Measurements from ENCODE around the gene MAVS. TPM values are rescaled to one million over a fixed set of nuclear protein-coding genes. Genes with fewer than 3 reads are reported as not detected.
"Not testable (repeated sequence)": the region's sequence is repeated elsewhere in the genome, so short reads cannot be mapped to it uniquely, and the experiment has no call there.

MAVS gene
- total RNA-seq, 1 donor from 2014 or later, result 35.2 TPM

DNA sequence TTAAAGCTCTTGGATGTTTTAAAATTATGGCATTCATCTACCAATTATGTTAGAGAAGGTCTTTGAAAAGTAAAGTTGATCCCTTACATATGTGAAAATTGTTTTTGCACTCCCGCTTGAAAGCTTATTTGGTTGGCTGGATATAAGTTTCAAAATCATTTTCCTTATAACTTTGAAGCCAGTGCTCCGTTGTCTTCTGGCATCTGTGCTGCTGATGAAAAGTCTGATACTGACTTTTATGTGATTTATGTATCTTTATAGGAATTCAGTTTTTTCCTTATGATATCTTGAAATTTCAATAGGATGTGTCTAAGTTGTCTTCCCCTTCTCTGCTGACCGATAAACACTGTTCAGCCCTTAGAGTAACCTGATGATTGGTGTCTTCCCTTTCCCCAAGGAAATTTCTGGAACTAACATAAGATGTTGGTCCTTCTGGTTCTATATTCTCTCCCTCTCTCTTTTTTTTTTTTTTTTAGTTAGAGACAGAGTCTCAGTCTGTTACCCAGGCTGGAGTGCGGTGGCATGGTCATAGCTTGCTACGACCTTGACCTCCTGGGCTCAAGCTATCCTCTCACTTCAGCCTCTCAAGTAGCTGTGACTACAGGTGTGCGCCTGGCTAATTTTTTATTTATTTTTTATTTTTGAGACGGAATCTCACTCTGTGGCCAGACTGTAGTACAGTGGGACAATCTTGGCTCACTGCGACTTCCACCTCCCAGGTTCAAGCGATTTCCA is 55.2 kb downstream of the MAVS start:
- no peak for DNase-seq (ENCODE audit: low spot score in 2 of 2)
- TF ChIP-seq, protein P1, sequence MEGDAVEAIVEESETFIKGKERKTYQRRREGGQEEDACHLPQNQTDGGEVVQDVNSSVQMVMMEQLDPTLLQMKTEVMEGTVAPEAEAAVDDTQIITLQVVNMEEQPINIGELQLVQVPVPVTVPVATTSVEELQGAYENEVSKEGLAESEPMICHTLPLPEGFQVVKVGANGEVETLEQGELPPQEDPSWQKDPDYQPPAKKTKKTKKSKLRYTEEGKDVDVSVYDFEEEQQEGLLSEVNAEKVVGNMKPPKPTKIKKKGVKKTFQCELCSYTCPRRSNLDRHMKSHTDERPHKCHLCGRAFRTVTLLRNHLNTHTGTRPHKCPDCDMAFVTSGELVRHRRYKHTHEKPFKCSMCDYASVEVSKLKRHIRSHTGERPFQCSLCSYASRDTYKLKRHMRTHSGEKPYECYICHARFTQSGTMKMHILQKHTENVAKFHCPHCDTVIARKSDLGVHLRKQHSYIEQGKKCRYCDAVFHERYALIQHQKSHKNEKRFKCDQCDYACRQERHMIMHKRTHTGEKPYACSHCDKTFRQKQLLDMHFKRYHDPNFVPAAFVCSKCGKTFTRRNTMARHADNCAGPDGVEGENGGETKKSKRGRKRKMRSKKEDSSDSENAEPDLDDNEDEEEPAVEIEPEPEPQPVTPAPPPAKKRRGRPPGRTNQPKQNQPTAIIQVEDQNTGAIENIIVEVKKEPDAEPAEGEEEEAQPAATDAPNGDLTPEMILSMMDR (IDR thresholded peaks at IDR 0.05), result no peak
- Histone ChIP-seq H3K4me1 (peaks cover 13 to 62% of the 10 kb centered on the region in 2 donors), H3K27ac (peak overlapping the region; percentile 37 to 59), H3K9me3 (no peaks in the 10 kb centered on the region), H3K36me3 (no peaks in the 10 kb centered on the region), H3K4me3 (peak overlapping the region; percentile 23 to 36), H3K27me3 (no peaks in the 10 kb centered on the region)
- intact Hi-C loops (cut with DNase I), result no loop called here

DNA sequence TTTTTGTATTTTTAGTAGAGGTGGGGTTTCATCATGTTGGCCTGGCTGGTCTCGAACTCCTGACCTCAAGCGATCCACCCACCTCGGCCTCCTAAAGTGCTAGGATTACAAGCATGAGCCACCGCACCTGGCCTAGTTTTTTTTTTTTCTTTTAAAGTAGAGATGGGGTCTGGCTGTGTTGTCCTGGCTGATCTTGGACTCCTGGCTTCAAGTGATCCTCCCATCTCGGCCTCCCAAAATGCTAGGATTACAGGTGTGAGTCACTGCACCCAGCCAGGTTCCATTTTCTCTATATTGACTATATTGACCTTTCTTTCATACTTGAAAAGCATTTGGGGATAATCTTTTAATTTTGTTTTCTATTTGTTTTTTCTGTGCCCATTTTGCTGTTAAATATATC is 55.8 kb downstream of the MAVS start:
- TF ChIP-seq, protein P1 (IDR thresholded peaks at IDR 0.05), result no peak
- Histone ChIP-seq H3K4me1 (peaks cover 14 to 60% of the 10 kb centered on the region in 2 donors), H3K27me3 (no peaks in the 10 kb centered on the region), H3K36me3 (no peaks in the 10 kb centered on the region), H3K9me3 (no peaks in the 10 kb centered on the region), H3K4me3 (peak overlapping the region in 1 of 2 donors; percentile 36), H3K27ac (peak overlapping the region; percentile 37 to 59)
- intact Hi-C loops (cut with DNase I), result no loop called here
- no peak for DNase-seq (ENCODE audit: low spot score in 2 of 2)

DNA sequence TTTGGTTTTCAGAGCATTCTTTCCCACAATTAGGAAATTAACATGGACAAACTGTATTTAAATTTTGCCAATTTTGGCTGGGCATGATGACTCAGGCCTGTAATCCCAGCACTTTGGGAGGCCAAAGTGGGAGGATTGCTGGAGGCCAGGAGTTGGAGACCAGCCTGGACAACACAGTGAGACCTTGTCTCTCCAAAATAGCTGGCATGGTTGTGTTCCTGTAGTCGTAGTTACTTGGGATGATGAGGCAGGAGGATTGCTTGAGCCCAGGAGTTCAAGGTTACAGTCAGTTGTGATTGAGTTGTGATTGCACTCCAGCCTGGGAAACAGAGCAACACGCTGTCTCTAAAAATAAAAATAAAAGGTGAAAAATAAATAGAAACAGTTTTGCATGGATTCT is 57.6 kb downstream of the MAVS start:
- intact Hi-C loops (cut with DNase I), result no loop called here
- TF ChIP-seq, protein P1 (IDR thresholded peaks at IDR 0.05), result no peak
- H3K9me3 ChIP-seq, result no peaks in the 10 kb centered on the region
- peak overlapping the region; percentile 30 to 52 for H3K27ac ChIP-seq
- H3K27me3 ChIP-seq, result no peaks in the 10 kb centered on the region
- no peak overlapping the region for H3K4me3 ChIP-seq
- no peak for DNase-seq (ENCODE audit: low spot score in 2 of 2)
- H3K36me3 ChIP-seq, result peaks cover 4 to 8% of the 10 kb centered on the region in 2 donors
- H3K4me1 ChIP-seq, result peaks cover 13 to 67% of the 10 kb centered on the region in 2 donors

DNA sequence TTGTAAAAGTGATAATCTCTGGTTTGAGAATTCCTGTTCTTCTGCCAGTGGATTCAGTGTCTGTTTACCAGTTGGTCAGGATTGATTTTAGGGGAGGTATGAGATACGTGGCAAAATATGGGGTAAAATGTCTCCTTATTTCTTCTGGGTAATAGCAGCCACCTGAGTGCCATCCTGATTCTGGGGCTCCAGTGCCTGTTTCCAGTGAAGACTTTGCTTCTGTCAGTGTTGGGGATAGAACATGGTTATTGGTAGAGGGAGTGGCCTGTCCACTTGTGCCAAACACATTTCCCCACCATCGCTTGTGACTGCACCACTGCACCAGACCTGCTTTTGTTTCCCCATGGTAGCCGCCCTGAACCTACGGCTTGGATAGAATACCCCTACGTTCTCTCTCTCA is 58.2 kb downstream of the MAVS start:
- H3K27ac ChIP-seq, result peak overlapping the region in 1 of 2 donors; percentile 32
- intact Hi-C loops (cut with DNase I), result no loop called here
- no peak overlapping the region for H3K4me3 ChIP-seq
- H3K27me3 ChIP-seq, result no peaks in the 10 kb centered on the region
- TF ChIP-seq, protein P1 (IDR thresholded peaks at IDR 0.05), result no peak
- no peaks in the 10 kb centered on the region for H3K9me3 ChIP-seq
- no peak for DNase-seq (ENCODE audit: low spot score in 2 of 2)
- peaks cover 13 to 60% of the 10 kb centered on the region in 2 donors for H3K4me1 ChIP-seq
- peaks cover 10 to 14% of the 10 kb centered on the region in 2 donors for H3K36me3 ChIP-seq

DNA sequence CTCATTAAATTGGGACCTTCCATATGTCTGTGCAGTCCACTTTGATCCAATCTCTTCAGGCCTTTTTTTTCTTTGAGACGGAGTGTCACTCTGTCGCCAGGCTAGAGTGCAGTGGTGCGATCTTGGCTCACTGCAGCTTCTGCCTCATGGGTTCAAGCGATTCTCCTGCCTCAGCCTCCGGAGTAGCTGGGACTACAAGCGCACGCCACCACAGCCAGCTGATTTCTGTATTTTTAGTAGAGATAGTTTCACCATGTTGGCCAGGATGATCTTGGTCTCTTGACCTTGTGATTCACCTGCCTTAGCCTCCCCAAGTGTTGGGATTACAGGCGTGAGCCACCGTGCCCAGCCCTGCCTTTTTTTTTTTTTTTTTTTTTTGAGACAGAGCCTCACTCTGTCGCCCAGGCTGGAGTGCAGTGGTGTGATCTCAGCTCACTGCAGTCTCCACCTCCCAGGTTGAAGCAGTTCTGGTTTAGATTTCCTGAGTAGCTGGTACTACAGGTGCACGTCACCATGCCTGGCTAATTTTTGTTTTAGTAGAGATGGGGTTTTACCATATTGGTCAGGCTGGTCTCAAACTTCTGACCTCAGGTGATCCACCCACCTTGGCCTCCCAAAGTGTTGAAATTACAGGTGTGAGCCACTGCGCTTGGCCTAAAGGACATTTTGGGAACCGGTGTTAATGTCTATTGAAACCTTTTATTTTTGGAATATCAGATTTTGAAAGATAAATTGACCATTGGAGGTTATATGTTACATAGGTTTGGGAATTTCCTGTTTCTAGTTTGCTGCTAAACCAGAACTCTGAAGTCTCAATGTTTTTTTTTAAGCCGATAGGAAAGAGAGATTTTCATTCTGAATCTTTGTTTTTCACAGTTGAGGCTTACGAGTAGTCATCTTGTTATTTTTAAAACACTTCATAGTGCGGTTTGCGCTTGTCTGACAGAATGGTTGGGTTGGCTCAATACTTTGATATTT is 60.4 kb downstream of the MAVS start:
- peaks cover 13 to 42% of the 10 kb centered on the region in 2 donors for H3K4me1 ChIP-seq
- H3K4me3 ChIP-seq; H3K27me3 ChIP-seq; H3K9me3 ChIP-seq; intact Hi-C loops (cut with DNase I); DNase-seq (ENCODE audit: low spot score in 2 of 2): not testable (repeated sequence)
- peaks cover 32 to 35% of the 10 kb centered on the region in 2 donors for H3K36me3 ChIP-seq
- H3K27ac ChIP-seq, result peak overlapping the region in 1 of 2 donors; percentile 56
